HG03159 (cell line): Measurements from ENCODE around the gene PROS1.
"Not testable (repeated sequence)": the region's sequence is repeated elsewhere in the genome, so short reads cannot be mapped to it uniquely, and the experiment has no call there.

Source experiments
- ATAC-seq: cut with Tn5 transposase; IDR thresholded peaks from one replicate; pipeline ENCODE4 v1.9.1; 2021; ENCODE audit warnings: mild to moderate bottlenecking, moderate library complexity; ENCODE audit not compliant: unreplicated experiment

The PROS1 gene

DNA sequence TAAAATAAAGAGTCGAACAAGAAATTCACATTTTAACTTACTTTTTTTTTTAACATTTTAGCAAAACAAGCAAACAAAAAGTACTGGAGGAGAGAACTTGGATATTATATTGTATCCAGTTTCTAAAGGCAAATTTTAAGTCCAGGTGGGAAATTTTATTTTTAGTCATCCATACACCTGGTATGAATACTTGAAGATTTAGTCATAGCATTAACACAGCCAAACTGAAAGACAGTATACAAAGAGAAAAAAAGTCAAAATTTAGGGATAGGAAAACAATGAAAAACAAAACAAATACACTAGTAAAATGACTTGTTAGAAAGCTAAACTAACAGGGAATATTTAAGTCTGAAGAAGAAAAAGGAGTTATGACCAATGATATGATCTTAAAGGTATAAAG, 69.1 kb downstream of the PROS1 start:
- ATAC-seq = no peak

DNA sequence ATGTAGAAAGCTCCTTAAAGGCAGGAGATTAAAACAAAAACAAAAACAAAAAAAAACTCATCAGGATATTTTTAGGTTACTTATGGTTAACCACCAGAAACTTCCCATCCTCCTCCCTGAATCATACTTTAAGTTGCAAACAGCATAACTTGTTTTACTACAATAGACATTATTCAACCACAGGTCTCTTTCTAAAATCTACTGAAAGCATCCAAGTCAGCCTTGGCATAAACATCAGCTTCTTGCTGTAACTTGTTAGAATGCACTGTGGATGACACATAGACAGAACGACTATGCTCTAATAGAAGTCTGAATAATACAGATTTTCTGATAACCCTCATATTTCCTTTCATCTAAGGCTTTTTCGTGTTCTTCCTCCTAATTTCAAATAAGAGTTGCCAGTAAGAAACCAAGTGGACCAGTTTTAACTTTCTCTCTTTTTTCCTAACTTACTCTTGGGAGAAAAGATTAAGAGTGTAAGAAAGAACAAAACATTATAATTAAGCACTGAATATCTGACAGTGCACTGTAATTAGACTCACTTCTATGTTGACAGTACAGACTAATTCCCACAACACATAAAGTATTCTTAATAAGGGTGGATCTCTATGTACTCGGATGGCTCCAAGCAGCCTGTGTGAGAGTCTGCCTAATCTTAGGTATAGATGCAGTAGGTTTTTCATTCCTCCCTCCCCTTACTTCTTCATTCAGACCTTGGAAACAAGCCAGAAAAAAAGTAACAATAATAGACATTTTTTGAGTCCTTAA, 95.3 kb downstream of the PROS1 start:
- ATAC-seq = not testable (repeated sequence)

DNA sequence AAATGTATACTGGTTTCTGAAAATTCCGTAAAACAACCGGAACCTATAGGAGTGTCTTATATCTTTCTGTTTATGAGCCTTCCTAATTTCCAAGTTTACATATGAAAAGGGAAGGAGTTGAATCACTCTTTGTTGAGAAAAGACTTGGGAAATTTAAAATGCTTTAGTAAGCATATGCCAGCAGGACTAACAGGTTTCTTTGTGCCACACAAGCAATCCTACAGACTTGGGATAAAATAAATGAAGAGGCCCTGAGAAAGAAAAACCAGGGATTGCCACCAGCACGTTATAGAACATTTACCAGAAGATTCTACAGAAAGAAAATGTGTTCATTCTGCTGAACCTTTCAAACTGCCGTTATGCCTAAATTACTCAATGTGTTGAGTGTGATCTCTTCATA, 96.3 kb downstream of the PROS1 start:
- ATAC-seq = not testable (repeated sequence)

DNA sequence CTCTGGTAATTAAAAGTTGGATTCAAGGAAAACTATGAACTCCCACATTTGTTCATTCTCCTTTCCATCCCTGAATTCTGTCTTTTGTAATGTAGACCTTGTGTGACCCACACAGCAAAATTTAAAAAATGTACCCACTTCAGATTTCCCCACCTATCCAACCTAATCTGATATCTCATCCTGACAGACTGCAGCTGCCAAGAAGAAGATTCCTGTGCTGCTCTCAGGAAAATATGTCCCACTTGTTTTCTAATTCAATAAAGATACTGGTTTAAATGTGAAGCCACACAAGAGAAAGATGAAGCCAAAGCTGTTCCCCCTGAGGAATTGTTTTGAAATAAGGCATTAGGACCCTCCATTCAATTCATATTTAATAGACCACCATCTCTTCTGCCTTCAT, 100.3 kb downstream of the PROS1 start:
- not testable (repeated sequence) for ATAC-seq

DNA sequence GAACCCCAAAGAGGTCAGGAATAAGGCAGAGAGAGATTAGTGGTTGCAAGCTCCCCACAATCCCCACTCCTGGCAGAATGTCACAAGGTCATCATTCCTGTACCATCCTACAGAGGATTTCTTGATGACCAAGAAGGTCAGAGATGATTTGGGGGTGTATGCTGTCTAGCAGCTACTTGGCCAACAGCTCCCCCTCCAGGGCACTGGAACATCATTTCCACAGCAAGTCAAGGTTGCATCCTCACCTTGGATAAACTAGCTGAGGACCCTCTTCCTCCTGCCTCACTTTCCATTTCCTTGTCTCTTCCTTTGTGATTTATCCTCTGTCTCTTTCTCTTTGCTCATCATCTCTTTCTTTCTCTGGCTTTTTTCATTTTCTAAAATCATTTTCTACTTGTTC, 106.3 kb downstream of the PROS1 start:
- no peak for ATAC-seq

DNA sequence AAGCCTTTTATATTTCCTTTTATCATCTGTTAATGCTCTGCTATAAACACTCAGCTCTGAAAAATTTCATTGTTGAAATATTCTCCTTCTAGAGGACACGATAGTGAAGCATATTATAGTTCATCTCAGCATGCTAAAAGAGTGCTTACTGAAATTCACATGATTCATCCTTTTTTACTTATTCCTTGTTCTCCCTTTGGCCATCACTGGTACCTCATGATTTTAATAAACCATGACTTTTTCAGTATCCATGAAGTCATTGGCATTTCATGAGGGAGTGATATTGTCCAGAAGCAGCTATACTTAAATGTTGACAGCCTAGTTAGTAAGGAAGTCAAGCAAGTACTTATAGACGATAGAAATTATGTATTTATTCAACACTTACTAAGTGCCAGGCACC, 112.7 kb downstream of the PROS1 start:
- no peak for ATAC-seq

DNA sequence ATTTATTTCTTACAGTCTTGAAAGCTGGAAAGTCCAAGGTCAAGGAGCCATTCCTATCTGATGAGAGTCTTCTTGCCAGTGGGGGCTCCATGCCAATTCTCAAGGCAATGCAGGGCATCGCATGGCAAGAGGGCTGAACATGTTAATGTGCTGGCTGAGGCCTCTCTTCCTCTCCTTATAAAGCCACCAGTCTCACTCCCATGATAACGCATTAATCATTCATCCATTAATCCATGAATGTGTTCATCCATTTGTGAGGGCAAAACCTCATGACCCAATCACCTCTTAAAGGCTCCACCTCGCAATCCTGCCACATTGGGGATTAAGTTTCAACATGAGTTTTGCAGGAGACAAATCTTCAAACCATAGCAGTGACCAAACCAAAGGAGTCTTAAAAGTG, 118.3 kb downstream of the PROS1 start:
- ATAC-seq = no peak

DNA sequence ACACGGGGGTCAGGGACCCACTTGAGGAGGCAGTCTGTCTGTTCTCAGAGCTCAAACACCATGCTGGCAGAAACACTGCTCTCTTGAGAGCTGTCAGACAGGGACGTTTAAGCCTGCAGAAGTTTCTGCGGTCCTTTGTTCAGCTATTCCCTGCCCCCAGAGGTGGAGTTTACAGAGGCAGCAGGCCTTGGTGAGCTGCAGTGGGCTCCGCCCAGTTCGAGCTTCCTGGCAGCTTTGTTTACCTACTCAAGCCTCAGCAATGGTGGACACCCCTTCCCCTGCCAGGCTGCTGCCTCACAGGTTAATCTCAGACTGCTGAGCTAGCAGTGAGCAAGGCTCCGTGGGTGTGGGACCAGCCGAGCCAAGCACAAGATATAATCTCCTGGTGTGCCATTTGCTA, 121.5 kb downstream of the PROS1 start:
- not testable (repeated sequence) for ATAC-seq

DNA sequence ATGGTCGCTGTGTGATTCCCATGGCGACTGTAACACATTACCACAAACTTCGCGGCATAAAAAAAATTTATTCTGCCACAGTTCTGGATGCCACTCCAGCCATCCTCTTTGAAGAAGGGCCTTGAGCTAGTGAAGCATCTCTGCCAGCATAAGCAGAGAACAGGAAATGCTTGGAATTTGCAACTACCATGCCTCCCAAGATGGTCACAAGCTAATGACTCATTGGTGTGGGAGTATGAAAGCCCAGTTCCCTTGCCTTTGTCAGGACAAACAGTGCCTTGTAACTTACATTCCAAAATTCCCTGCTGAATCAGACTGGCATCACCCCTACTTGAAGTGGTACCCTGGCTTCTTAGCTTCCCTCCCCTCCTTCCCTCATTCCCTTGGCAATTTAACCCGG, 129.7 kb downstream of the PROS1 start:
- ATAC-seq = no peak

DNA sequence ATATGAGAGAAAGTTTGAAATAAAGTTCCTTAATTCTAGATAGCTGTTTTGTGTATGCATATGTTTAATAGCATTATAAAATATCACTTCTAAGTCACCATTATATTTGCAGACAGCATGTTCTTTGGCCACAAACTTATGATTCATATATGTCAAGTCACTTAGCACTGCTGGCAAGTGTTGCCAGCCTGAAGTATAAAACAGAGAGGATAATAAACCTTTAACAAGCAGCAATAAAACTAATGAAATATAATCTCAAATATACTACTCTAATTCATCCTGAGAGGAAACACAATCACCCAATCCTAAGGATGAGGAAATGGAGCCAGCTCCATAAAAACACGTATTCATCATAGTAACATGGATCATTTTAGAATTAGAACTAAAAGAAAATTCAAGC, 134.5 kb downstream of the PROS1 start:
- ATAC-seq = not testable (repeated sequence)
